Astrocyte (in vitro differentiated cells and primary cell): Measurements from ENCODE around the gene ROBO3. TPM values are rescaled to one million over a fixed set of nuclear protein-coding genes. Genes with fewer than 3 reads are reported as not detected.

Source experiments
- DNase-seq: peaks from one replicate; pipeline ENCODE4 v3.0.0-alpha.2; 2010; ENCODE audit warnings: low read depth
- FAIRE-seq: peaks from 2 replicates; lab custom pipeline; 2011; peaks lifted over from hg19 to GRCh38; lab: Jason Lieb, UNC
- H2AFZ ChIP-seq: 2 replicates; pipeline ENCODE4 v1.6.0; 2012; ENCODE audit warnings: low read depth, low read length, inconsistent platforms
- H3K27ac ChIP-seq: 2 replicates; pipeline ENCODE4 v1.5.1; 2011; ENCODE audit warnings: low read depth, low read length, inconsistent platforms
- H3K27me3 ChIP-seq: 2 replicates; pipeline ENCODE4 v1.6.0; 2011; ENCODE audit warnings: low read length, inconsistent platforms; ENCODE audit not compliant: insufficient read depth
- H3K36me3 ChIP-seq: 2 replicates; pipeline ENCODE4 v1.5.1; 2011; ENCODE audit warnings: low read length, inconsistent platforms; ENCODE audit not compliant: insufficient read depth
- H3K4me1 ChIP-seq: 2 replicates; pipeline ENCODE4 v1.5.1; 2011; ENCODE audit warnings: low read length, inconsistent platforms; ENCODE audit not compliant: insufficient read depth
- H3K4me2 ChIP-seq: 2 replicates; pipeline ENCODE4 v1.6.0; 2012; ENCODE audit warnings: low read length, inconsistent platforms
- H3K4me3 ChIP-seq: 2 replicates; pipeline ENCODE4 v1.5.1; 2011; ENCODE audit warnings: low read depth, mild to moderate bottlenecking, low read length, inconsistent platforms; ENCODE audit not compliant: insufficient read depth
- H3K79me2 ChIP-seq: 2 replicates; pipeline ENCODE4 v1.6.0; 2012; ENCODE audit warnings: mild to moderate bottlenecking, low read length, inconsistent platforms; ENCODE audit not compliant: insufficient read depth
- H3K9ac ChIP-seq: 2 replicates; pipeline ENCODE4 v1.6.0; 2012; ENCODE audit warnings: mild to moderate bottlenecking, low read length, inconsistent platforms
- H3K9me3 ChIP-seq: 2 replicates; pipeline ENCODE4 v1.5.1; 2012; ENCODE audit warnings: low read depth, mild to moderate bottlenecking, low read length, inconsistent platforms; ENCODE audit not compliant: insufficient read depth
- H4K20me1 ChIP-seq: 2 replicates; pipeline ENCODE4 v1.6.0; 2012; ENCODE audit warnings: low read length, inconsistent platforms; ENCODE audit not compliant: insufficient read depth
- H3K27ac Mint-ChIP-seq: one replicate; pipeline ENCODE4 v1.8.0; 2021; ENCODE audit warnings: mild to moderate bottlenecking, mixed read lengths; ENCODE audit not compliant: unreplicated experiment
- H3K27me3 Mint-ChIP-seq: one replicate; pipeline ENCODE4 v1.8.0; 2021; ENCODE audit warnings: low read depth, mixed read lengths; ENCODE audit not compliant: unreplicated experiment
- H3K36me3 Mint-ChIP-seq: one replicate; pipeline ENCODE4 v1.8.0; 2021; ENCODE audit warnings: low read depth, mixed read lengths; ENCODE audit not compliant: unreplicated experiment
- H3K4me1 Mint-ChIP-seq: one replicate; pipeline ENCODE4 v1.8.0; 2021; ENCODE audit warnings: low read depth, mixed read lengths; ENCODE audit not compliant: unreplicated experiment
- H3K4me3 Mint-ChIP-seq: one replicate; pipeline ENCODE4 v1.8.0; 2021; ENCODE audit warnings: mild to moderate bottlenecking, moderate library complexity, mixed read lengths; ENCODE audit not compliant: unreplicated experiment
- H3K9me3 Mint-ChIP-seq: one replicate; pipeline ENCODE4 v1.8.0; 2021; ENCODE audit warnings: mild to moderate bottlenecking, mixed read lengths; ENCODE audit not compliant: unreplicated experiment
- EZH2 ChIP-seq: IDR thresholded peaks from 2 replicates; pipeline ENCODE4 v1.6.1; 2012; ENCODE audit warnings: mild to moderate bottlenecking, low read length, inconsistent platforms; ENCODE audit not compliant: insufficient read depth
- total RNA-seq: library from RNA; stranded (reverse); gene quantifications from 2 replicates; pipeline ENCODE4 v1.2.1, GENCODE V29; 2021
- TF ChIP-seq, protein P1 (sequence below): IDR thresholded peaks from 2 replicates; pipeline ENCODE4 v1.5.1; 2011; ENCODE audit warnings: low read depth, mild to moderate bottlenecking, inconsistent platforms, low read length, moderate library complexity; ENCODE audit not compliant: insufficient read depth

ROBO3 gene
- total RNA-seq, 1 donor from 2014 or later = 12.9 TPM

DNA sequence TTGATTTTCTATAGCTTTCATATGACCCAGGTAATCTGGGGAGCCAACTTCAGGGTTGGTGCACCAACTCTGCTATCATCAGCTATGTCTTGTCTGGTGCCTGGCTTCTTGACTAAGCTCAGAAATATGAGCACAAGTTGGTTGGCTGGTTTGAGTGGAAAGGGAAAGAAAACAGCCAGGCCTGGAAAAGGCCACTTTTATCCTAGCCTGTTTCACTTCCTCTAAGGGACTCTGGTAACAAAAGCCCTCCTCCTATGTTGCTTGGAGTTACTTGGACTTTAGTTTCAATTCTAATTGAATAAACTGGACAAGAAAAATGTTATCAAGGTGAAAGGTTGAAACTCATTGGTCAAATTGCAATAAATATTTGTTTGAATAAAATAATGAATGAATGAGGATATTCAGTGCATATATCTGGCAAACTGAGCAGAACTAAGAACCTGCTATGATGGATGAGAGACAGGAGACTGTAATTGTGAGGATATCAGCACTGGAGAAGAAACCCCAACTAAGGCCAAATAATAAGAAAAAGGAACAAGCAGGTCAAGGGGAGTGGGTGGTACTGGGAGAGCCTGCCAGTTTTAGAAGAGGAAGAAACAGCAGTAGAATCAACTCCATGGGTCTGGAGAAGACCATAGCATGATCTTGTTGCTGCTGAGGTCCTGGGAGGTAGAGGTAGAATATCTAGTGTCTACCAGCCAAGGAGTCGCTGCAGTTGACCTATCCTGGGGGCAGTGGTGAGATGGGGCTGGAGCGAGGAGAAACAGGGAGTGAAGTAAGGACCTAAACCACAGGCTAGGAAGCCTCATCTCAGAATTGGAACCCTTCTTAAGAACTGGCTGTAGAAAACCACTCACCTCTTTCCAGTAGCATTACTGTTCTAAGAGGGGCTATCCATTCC, 24.2 kb downstream of the ROBO3 start:
- no peaks in the 10 kb centered on the region for H3K27me3 ChIP-seq
- no peak overlapping the region for H2AFZ ChIP-seq
- peaks cover 8% of the 10 kb centered on the region for H3K4me1 Mint-ChIP-seq
- peaks cover 56% of the 10 kb centered on the region for H3K27me3 Mint-ChIP-seq
- TF ChIP-seq, protein P1, sequence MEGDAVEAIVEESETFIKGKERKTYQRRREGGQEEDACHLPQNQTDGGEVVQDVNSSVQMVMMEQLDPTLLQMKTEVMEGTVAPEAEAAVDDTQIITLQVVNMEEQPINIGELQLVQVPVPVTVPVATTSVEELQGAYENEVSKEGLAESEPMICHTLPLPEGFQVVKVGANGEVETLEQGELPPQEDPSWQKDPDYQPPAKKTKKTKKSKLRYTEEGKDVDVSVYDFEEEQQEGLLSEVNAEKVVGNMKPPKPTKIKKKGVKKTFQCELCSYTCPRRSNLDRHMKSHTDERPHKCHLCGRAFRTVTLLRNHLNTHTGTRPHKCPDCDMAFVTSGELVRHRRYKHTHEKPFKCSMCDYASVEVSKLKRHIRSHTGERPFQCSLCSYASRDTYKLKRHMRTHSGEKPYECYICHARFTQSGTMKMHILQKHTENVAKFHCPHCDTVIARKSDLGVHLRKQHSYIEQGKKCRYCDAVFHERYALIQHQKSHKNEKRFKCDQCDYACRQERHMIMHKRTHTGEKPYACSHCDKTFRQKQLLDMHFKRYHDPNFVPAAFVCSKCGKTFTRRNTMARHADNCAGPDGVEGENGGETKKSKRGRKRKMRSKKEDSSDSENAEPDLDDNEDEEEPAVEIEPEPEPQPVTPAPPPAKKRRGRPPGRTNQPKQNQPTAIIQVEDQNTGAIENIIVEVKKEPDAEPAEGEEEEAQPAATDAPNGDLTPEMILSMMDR = no peak
- TF ChIP-seq EZH2 = no peak
- no peaks in the 10 kb centered on the region for H3K9me3 ChIP-seq
- H3K4me3 ChIP-seq = no peak overlapping the region
- no peak overlapping the region for H3K27ac Mint-ChIP-seq
- H3K27ac ChIP-seq = no peak overlapping the region
- H3K4me2 ChIP-seq = no peak overlapping the region
- H3K9ac ChIP-seq = no peak overlapping the region
- no peaks in the 10 kb centered on the region for H4K20me1 ChIP-seq
- H3K4me1 ChIP-seq = no peaks in the 10 kb centered on the region
- H3K36me3 Mint-ChIP-seq = no peaks in the 10 kb centered on the region
- FAIRE-seq (no peak), DNase-seq (no peak)
- no peaks in the 10 kb centered on the region for H3K79me2 ChIP-seq
- no peaks in the 10 kb centered on the region for H3K9me3 Mint-ChIP-seq
- no peak overlapping the region for H3K4me3 Mint-ChIP-seq
- H3K36me3 ChIP-seq = no peaks in the 10 kb centered on the region

- Histone ChIP-seq H3K4me1 (no peaks in the 10 kb centered on the region), H3K4me3 (no peak overlapping the region), H4K20me1 (no peaks in the 10 kb centered on the region), H3K4me2 (no peak overlapping the region), H3K36me3 (no peaks in the 10 kb centered on the region), H3K27me3 (no peaks in the 10 kb centered on the region), H2AFZ (no peak overlapping the region), H3K79me2 (no peaks in the 10 kb centered on the region), H3K9me3 (no peaks in the 10 kb centered on the region), H3K9ac (no peak overlapping the region), H3K27ac (no peak overlapping the region)
- DNase-seq (no peak), FAIRE-seq (no peak)
- Mint-ChIP-seq H3K27ac (no peak overlapping the region), H3K27me3 (peaks cover 61% of the 10 kb centered on the region), H3K4me1 (peaks cover 8% of the 10 kb centered on the region), H3K4me3 (no peak overlapping the region), H3K9me3 (no peaks in the 10 kb centered on the region), H3K36me3 (no peaks in the 10 kb centered on the region)
- TF ChIP-seq, protein P1 = no peak
- no peak for TF ChIP-seq EZH2
Observed at GRCh38 chr11:124890151-124890550, 24.9 kb downstream of the ROBO3 start.
